KOPT-K1 (cell line): ENCODE data around the gene UPK3A.
"Not testable (repeated sequence)": the region's sequence is repeated elsewhere in the genome, so short reads cannot be mapped to it uniquely, and the experiment has no call there.

Experiments used
- H3K27ac ChIP-seq: fragments of 200-600 bp; sonication (generic); 2 replicates; pipeline ENCODE4 v1.5.1; 2016; ENCODE audit warnings: antibody characterized with exemption, mild to moderate bottlenecking, low read depth, low read length; ENCODE audit not compliant: poor library complexity, severe bottlenecking
- H3K36me3 ChIP-seq: fragments of 200-600 bp; sonication (generic); 2 replicates; pipeline ENCODE4 v1.5.1; 2017; ENCODE audit warnings: antibody characterized with exemption, mild to moderate bottlenecking, low read length, moderate library complexity; ENCODE audit not compliant: insufficient read depth
- H3K9me3 ChIP-seq: fragments of 200-600 bp; sonication (generic); 2 replicates; pipeline ENCODE4 v1.5.1; 2017; ENCODE audit warnings: antibody characterized with exemption, low read length, mild to moderate bottlenecking; ENCODE audit not compliant: insufficient read depth, poor library complexity, severe bottlenecking

The UPK3A gene

GRCh38 chr22:45318558-45319323 lies 34.0 kb downstream of the UPK3A start:
- Histone ChIP-seq H3K9me3 (no peaks in the 10 kb centered on the region), H3K27ac (peak overlapping the region; percentile 17), H3K36me3 (peaks cover 15% of the 10 kb centered on the region; the same call in 1 of the 2 replicates)

- no peak overlapping the region for H3K27ac ChIP-seq
- peaks cover 21% of the 10 kb centered on the region; the same call in 1 of the 2 replicates for H3K36me3 ChIP-seq
- no peaks in the 10 kb centered on the region for H3K9me3 ChIP-seq
Observed at GRCh38 chr22:45319324-45319685, 34.6 kb downstream of the UPK3A start.

- no peak overlapping the region for H3K27ac ChIP-seq
- peaks cover 30% of the 10 kb centered on the region; the same call in 1 of the 2 replicates for H3K36me3 ChIP-seq
- H3K9me3 ChIP-seq: no peaks in the 10 kb centered on the region
Observed at GRCh38 chr22:45320357-45320976, 35.7 kb downstream of the UPK3A start.

GRCh38 chr22:45321827-45322226 lies 37.1 kb downstream of the UPK3A start:
- Histone ChIP-seq H3K27ac (no peak overlapping the region), H3K36me3 (peaks cover 30% of the 10 kb centered on the region; the same call in 1 of the 2 replicates), H3K9me3 (no peaks in the 10 kb centered on the region)

- Histone ChIP-seq H3K36me3 (peaks cover 37% of the 10 kb centered on the region; the same call in 1 of the 2 replicates), H3K9me3 (no peaks in the 10 kb centered on the region), H3K27ac (no peak overlapping the region)
Observed at GRCh38 chr22:45322873-45323525, 38.2 kb downstream of the UPK3A start.

GRCh38 chr22:45323695-45324094 lies 38.9 kb downstream of the UPK3A start:
- Histone ChIP-seq H3K9me3 (no peaks in the 10 kb centered on the region), H3K27ac (no peak overlapping the region), H3K36me3 (peaks cover 43% of the 10 kb centered on the region; the same call in 1 of the 2 replicates)

GRCh38 chr22:45324311-45324711 lies 39.6 kb downstream of the UPK3A start:
- Histone ChIP-seq H3K36me3 (peaks cover 49% of the 10 kb centered on the region; the same call in 1 of the 2 replicates), H3K27ac (no peak overlapping the region), H3K9me3 (no peaks in the 10 kb centered on the region)

- H3K9me3 ChIP-seq: not testable (repeated sequence)
- peaks cover 69% of the 10 kb centered on the region; the same call in 1 of the 2 replicates for H3K36me3 ChIP-seq
Observed at GRCh38 chr22:45328261-45328660, 43.5 kb downstream of the UPK3A start.

GRCh38 chr22:45328822-45329529 lies 44.2 kb downstream of the UPK3A start:
- Histone ChIP-seq H3K36me3 (peaks cover 62% of the 10 kb centered on the region; the same call in 1 of the 2 replicates), H3K9me3 (no peaks in the 10 kb centered on the region), H3K27ac (no peak overlapping the region)

More at GRCh38 chr22:45328261-45328660, 43.5 kb downstream of the UPK3A start:
- H3K27ac ChIP-seq: not testable (repeated sequence)

GRCh38 chr22:45329530-45329936 lies 44.8 kb downstream of the UPK3A start:
- peaks cover 59% of the 10 kb centered on the region for H3K36me3 ChIP-seq
- H3K27ac ChIP-seq: no peak overlapping the region
- no peaks in the 10 kb centered on the region for H3K9me3 ChIP-seq

GRCh38 chr22:45330548-45330947 lies 45.8 kb downstream of the UPK3A start:
- Histone ChIP-seq H3K9me3 (no peaks in the 10 kb centered on the region), H3K36me3 (peaks cover 62% of the 10 kb centered on the region), H3K27ac (no peak overlapping the region)

GRCh38 chr22:45331486-45331885 lies 46.7 kb downstream of the UPK3A start:
- Histone ChIP-seq H3K36me3 (peaks cover 72% of the 10 kb centered on the region), H3K9me3 (no peaks in the 10 kb centered on the region), H3K27ac (no peak overlapping the region)

- no peaks in the 10 kb centered on the region for H3K9me3 ChIP-seq
- peaks cover 76% of the 10 kb centered on the region for H3K36me3 ChIP-seq
- no peak overlapping the region for H3K27ac ChIP-seq
Observed at GRCh38 chr22:45332001-45332400, 47.3 kb downstream of the UPK3A start.

GRCh38 chr22:45334068-45334467 lies 49.3 kb downstream of the UPK3A start:
- Histone ChIP-seq H3K36me3 (peaks cover 64% of the 10 kb centered on the region), H3K9me3 (no peaks in the 10 kb centered on the region), H3K27ac (no peak overlapping the region)

- H3K9me3 ChIP-seq: no peaks in the 10 kb centered on the region
- peaks cover 63% of the 10 kb centered on the region for H3K36me3 ChIP-seq
- H3K27ac ChIP-seq: no peak overlapping the region
Observed at GRCh38 chr22:45334528-45334927, 49.8 kb downstream of the UPK3A start.
